ENCODE measurements around the gene S1PR3.

The S1PR3 gene

DNA sequence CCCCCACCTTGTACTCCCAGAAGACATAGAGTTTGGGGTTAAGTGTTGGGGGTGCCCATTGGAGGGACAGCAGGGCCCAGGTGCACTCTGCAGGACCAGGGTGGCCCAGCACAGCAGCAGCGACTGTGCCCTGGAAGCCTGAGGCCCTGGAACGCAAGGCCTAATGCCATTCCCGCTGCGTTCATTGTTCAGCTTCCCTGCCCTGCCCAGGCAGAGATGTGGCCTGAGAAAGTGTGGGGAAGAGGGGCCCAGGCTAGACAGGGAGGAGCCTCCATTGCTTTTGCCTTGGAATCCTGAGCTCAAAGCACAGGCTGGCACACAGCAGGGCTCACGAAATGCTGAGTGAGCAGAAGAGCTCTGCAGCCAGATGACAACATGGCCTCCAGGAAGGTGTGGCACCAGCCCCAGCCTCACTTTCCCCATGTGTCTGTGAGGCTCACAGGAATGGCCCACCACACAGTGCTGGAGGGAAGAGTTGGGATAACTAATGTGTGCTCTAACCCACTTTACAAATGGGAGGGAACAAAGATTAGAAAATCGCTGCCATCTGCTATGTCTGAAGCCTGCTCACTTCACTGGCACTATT, 19.4 kb downstream of the S1PR3 start:
- no peak for DNase-seq

DNA sequence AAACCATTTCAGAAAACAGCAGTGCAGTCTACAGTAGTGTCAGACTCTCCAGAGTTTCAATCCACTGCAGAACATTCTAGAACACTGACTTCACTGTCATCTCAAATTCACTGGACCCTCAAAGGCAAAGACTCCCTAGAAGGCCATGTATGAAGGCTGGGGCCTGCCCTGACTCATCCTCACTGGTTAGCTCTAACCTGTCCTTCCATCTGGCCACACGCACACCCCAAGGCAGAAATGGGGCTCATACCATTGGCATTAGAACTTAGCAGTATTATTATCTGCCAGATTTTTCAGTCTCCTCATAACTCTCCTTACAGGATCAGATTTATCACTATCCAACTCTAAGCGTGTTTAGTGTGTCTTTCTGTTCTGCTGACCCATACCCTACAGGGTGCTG, 20.4 kb downstream of the S1PR3 start:
- DNase-seq: no peak

DNA sequence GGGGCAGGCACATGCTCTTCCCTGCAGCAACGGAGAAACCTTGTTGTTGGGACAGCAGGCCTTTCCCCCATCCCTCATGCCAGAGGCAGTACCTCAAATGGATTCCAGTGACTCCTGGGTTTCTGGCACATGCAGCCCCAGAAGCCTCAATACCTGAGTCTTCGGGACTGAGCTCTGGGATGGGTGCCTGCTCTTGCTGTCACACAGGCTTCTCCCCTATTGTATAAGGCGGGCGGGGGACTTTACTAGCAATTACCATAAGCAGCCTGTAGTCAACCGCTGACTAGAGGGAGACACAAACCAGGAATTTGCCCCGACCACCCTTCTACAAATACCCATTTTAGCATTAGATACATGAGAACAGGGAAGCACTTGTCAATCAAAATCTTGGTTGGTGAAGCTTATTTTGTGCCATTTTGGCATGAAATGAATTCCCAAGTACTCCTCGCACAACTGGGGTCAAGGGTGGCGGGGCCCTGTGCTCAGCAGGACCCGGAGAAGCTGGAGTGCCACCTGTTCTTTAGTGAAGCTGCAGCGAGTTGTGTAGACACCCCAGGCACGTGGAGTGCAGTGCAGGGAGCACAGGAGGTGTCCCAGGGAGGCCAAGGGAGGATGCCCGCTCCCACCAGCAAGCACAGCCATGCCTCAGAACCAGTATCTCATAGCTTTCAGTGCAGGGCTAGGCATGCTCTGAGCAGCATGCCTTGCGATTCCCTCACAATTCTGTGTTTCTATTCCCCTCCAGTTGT, 21.2 kb downstream of the S1PR3 start:
- no peak for DNase-seq

DNA sequence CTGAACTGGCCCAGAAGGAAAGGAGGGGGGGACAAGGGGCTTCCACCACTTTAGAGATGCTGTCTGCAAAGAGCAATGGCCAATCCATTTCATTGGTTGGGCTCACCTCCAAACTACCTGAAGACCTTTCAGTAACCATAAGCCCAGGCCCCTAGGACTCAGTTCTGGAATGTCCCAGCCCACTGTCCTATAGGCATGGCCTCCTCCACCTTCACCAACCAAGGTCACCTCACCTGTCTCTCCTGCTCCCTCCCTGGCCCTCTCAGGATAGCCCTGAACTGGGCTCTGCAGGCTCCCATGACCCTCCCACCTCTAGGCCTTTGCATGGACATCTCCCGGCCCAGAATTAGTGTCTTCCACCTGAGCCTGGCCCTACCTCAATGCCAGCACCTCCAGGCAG, 22.4 kb downstream of the S1PR3 start:
- DNase-seq: no peak

DNA sequence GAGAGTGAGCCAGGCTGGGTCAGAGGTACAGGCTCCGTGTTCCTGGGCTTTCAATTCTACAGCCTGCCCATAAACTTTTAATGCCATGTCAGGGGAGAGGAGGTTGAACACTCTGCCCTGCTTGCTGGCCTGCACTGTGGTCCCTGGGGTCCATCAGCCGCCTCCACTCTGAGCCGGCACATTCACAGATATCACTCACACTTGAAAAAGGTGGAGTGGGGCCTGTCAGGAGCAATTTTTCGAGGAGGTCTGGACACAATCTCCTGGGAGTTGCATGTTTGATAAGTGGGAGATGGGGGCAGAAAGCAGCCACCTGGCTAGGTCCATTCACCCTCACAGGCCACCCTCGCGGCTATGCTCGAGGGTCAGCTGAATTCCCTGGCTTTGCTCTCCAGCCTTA, 22.9 kb downstream of the S1PR3 start:
- no peak for DNase-seq

DNA sequence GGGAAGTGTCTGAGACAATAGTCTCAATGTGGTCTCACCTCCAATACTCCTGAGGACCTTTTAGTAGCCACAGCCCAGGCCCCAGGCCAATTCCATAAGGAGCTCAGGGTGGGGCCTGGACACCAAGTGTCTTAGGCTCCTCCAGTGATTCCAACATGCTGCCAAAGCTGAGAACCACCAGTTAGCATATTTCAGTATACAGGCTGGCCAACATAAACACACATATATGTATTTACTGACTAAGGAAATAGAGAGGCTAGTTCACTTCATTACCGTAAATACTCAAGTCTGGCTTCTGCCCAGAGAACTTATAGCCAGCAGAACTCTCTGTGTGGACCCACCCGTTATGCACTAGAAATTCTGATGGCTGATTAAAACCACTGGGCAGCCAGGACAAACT, 24.1 kb downstream of the S1PR3 start:
- no peak for DNase-seq

DNA sequence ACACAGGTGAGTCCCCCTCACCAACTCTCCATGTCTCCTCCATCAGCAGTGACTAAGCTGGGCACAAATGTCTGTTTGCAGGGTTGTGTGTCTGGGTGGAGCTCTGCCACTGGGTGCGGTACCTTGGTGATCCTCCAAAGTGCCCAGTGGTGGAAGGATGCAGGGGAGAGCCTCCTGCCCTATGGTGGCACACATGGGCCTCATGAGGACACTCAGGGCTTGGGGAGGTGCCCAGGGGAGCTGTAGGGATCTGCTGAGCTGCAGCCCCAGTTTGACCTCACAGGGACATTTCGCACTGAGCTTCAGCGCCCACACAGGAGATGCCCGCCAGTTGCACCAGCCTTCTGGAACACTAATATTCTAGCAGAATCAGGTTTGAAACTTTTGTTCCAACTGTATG, 29.5 kb downstream of the S1PR3 start:
- no peak for DNase-seq

DNA sequence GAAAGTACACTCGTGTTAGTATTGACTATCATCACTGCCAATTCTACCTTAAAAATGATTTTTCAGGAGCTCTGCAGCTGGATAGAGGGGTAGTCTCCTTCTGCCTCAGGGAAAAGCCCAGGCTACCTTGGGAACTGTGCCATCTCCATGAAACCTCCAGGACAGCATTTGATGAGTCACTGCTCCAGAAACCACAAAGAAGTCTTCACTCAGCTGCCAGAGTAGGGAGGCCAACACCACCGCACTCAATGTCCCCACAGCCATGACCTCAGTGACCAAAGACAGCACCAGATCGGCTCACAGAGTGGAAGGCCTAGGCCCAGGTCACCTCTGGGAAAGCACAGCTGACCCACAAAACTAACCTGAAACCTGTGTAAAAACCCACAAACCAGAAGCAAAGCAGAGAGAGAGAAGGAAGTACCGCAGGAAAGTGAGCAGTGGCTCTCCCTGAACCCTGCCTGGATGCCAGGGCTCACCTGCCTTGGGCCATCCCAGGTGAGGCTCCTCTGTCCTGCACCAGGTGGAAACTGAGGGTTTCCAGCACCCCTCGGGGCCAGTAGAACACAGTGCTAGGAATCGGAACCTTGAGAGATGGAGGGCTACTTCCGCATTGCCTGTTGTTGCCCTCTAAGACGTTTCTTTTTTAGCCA, 30.0 kb downstream of the S1PR3 start:
- DNase-seq: no peak

DNA sequence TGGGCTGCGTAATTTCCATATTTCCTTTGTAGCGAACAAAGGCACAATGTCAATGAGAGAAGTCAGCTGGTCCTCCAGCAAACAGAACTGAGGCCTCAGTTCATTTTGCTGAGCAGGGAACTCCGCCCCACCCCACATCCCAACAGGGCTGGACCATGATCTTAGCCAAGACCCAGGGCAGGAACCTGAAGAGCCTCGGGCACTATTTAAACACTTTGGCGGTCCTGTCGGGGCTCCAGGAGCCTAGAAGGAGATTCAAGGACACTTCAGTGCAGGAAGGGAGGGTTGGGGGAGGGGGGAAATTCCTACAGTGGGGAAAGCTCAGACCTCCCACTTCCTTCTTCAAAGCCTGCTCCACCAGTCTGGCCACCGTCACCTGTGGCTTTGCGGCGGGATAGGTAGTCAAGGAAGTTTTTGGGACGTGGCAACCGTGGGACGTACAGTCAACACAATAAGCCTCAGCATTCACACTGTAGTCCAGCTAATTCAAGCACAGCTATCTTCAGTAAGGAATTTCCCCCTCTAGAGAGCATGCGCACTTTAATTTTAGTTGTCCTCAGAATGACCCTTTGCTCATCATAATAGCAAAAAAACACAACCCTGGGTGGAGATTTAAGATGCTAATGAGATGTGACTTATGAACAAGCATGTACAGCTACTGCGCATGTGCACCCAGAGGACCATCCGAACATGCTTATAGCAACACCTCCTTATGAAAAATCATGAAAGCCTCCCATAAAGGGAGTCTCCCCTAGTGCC, 30.9 kb downstream of the S1PR3 start:
- no peak for DNase-seq

DNA sequence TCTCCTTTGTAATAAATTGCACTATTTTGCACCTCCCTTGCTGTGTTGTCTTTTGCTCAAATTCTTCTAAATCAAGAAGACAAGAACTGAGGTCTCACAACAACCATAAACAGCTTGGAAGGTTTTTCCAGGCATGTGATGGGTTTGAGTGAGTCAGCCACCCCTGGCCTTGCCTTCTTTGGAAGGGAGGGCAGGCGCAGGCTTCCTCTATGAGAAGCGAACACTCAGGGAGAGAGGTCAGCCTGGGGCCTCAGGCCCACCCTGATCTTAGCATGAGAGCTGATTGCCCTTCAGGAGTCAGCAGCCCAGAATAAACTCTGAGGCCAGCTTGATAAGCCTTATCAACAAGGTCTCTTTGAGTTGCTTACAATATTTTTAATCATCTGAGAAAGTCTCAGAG, 31.6 kb downstream of the S1PR3 start:
- no peak for DNase-seq

DNA sequence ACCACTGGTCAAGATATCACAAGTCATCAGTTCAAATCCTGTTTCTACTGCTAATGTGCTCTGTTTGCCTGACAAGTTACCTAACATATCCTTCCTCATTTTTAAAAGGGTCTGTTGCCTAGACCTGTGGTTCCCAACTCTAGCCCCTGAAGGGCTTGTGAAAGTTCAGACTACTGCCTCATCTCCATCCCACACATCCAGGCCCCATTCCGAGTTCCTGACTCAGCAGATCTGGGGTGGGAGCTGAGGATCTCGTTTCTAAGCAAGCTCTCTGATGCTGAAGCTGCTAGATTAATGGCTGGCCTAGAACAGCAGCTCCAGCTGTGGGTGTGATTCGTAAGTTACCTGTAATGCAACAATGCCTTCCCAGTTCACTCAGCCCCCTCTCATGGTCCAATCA, 32.5 kb downstream of the S1PR3 start:
- DNase-seq: no peak

DNA sequence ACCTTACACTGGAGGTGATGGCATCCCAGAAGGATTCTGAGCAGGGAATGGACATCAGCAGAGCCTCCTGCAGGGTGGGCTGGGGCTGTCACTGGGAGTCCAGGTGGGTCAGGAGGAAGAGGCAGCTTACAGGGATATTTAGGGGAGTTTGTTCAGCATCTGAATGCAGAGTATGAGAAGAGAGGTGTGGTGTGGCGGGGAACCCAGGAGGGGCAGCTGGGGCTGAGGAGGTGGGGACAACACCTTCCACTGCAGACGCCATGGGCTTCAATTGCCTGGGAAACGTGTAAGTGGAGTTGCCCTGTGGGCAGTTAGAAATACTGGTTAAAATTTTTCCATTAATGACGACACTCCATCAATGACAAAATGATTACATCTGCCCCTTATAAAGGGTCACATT, 33.5 kb downstream of the S1PR3 start:
- DNase-seq: no peak

DNA sequence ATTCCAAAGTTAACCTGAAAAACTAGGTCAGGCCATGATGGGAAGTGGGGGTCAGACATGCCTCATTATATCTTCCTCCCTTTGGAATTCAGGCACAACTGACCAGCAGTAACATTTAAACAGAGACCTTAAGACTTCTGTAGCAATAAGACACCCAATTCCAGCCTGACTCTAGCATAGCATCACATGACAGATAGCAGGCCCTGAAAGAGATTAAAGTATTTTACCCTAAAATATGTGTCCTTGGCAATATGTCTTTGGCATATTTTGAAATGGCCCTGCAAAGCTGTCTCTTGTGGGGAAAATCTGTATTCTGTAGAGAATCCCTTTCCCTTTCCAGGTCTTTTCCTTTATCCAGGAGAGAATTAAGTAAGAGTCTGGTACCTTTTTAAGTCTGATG, 34.3 kb downstream of the S1PR3 start:
- DNase-seq: no peak

DNA sequence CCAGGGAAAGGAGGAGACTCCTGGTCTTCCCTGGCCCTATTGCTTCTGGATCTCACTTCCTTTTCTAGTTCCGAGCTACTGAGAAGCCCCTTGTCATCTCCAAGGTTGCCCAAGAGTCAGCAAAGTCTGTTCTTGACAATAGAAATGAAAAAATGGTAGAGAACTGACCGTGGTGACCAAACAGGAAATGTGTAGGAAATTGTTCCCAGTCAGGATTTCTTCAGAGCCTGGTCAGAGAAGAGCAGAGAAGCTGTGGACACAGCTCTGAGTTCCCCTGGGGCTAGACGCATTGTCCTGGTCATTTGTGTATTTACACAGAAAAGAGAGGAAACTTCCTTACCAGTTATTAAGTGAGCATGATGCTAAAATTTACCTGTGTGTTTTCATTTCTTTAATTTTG, 35.6 kb downstream of the S1PR3 start:
- no peak for DNase-seq

DNA sequence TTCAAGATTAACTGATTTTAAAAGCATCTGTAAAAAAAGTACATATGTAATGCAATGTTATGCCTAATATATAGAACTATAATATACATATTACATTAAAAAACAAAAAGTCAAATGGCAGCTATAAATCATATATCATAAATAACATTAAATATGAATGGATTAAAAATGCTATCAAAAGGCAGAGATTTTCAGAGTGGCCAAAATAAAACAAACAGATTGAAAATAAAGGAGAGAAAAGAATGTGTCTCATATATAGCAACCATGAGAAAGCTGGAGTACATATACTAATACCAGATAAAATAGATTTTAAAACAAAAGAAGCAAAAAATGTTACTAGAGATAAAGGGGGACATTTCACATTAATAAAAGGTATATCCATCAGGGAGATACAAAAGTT, 38.5 kb downstream of the S1PR3 start:
- no peak for DNase-seq

DNA sequence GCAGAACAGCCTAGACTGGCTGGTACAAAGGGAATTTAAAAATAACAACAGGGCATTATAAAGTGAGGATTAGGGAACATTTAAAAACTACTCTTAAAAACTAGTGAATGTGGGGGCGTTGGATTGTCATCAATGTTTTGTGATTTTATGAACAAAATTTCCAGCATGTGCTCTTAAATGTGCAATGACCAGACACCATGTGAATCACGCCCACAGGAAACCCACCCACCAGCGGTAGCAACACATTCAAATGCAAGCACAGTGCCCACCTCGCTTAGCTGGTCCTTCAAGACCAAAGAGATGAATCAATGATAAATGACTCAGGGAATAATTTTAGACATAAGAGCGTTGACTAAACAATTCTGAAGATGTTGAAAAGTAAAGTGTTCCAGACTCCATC, 40.9 kb downstream of the S1PR3 start:
- no peak for DNase-seq

DNA sequence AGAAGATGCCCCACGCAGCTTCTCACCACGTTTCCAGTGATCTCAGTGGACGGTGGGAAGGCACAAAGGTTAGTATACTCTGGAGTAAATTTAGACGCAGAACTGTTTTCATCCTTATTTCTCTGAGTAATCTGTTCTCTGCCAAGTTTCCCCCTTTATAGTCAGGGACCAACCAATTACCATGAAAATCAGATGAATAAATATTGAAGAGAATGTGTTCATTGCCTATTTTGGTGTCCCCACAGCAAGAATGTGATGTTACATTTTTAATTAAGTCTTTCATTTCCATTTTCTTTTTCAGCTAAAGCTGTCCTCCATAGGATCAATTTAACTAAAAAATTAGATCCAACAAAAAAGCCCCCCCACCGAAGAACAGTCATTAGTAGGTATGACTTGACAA, 41.4 kb downstream of the S1PR3 start:
- DNase-seq: no peak

DNA sequence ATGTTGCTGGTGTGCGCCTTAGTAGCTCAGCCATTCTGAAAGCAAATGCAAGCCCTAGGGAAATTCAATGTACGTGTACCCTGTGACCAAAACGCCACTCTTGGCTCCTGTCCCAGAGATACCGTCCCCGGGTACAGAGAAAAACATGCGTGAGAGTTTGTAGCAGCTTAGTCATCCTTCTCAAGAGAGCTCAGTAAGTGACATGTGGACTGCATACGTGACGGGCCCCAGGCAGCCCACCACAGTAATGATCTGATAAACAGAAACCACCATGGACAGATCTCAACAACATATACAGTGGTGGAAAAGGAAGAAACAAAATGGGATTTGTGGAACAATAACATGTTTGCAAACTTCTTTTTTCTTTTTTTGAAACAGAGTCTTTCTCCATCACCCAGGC, 45.1 kb downstream of the S1PR3 start:
- DNase-seq: no peak

DNA sequence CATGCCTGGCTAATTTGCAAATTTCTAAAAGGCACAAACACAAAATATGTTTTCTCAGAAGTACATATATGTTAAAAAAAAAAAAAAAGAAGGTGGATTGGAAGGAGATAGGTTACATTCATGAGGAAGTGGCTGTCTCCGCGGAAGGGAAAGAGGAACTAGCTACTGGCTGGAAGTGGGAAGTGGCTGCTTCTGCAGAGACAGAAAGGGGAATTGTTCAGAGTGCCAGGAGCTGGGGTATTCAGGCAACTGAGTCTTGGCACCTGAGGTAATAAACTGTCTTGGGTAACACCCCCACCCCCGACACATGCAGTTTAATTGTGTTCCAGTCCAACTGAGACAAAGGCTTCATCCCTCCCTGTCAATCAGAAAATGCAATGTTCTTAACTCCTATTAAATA, 45.6 kb downstream of the S1PR3 start:
- DNase-seq: no peak

DNA sequence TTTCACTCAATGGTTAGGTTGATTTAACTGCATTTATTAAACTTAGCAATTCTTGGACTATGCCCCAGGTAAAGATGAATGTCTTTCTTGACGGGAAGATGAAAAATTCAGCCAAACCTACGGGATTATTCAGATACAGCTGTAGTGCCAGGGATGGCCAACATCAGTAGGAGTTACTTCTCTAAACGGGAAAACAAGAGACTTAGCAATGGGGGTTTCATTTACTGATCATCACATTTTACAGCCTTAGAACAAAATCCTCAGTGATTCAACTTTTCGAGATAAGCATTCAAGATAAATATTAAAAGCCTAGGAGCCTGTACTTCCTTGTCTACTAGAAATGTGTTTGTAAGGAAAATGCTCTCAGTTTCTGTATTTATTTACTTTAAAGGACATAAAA, 46.1 kb downstream of the S1PR3 start:
- no peak for DNase-seq

DNA sequence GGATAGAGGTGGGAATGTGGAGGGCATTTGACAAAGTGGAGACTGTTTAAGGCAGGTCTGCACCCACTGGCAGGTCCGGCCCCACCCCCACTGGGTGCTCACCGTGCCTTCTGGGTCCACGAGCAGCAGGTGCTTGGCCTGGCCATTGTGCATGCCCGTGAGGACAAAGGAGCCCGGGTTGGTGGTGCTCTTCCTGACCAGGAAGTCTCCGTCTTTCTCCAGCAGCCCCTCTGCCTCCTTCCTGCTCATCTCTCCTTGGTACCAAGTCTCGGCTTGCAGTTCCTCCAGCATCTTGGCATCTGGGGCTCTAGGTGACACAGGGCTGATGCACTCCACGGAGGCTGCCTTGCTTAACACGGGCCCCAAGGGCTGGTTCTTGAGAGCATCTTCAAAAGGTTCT, 46.6 kb downstream of the S1PR3 start:
- no peak for DNase-seq

DNA sequence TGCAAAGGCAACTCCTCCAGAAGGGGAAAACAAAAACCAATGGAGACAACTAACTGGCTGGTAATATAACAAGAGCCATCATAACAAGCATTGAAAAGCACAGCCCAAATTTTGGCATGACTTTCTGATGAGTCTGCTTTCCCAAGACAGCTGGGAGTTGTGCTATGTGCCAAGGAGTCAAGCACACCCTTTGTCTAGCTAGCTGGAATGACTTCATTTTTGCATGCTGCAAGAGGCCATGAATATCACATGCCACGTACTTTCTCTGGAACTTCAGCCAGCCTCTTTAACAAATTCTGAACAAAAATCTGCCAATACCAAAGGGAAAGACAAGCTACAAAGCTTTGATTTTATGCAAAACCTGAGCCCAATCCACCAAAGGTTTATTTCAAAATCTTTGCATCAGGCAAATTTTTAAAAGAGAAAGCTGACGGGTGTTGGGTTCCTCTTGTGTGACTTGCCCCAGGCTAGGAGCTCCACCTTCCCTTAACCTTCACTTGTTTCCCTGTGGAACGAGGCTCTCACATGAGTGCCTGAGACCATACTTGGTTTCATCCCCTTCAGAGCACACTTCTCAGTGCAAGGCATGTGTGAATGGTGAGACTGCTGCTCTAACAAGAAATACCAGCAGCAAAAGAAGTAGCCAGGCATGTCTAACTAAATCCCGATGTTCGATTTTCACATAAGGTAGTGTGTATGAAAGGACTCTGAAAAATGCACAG, 47.3 kb downstream of the S1PR3 start:
- no peak for DNase-seq

DNA sequence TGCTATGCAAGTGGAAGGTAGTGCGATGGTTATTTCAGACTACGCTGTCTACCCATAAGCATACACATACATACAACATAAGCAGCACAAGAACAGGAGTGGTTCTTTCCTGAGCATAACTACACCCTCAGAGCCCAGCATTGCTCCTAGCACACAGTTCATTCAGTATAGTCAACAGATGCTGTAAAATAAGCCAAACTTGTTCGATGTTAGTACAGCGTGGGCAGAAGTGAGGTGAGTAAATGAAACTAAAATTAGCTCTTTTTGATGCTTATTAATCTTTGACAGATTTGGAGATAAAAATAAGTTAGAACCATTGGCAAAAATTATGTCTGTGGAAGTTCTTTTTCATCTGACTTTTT, 47.8 kb downstream of the S1PR3 start:
- no peak for DNase-seq
